Testis (tissue), 3 donors: ENCODE measurements around the gene MAGI2. TPM values are rescaled to one million over a fixed set of nuclear protein-coding genes. Genes with fewer than 3 reads are reported as not detected.

Experiments used
- DNase-seq: peaks from one replicate; pipeline ENCODE4 v3.0.0-alpha.2; 2019
- H3K27ac ChIP-seq, 2 donors: fragments of 200-600 bp; sonication (generic); one replicate each; pipeline ENCODE4 v1.5.1; 2019
- H3K27me3 ChIP-seq: fragments of 200-600 bp; sonication (generic); one replicate; pipeline ENCODE4 v1.5.1; 2019
- H3K36me3 ChIP-seq: fragments of 200-600 bp; sonication (generic); one replicate; pipeline ENCODE4 v1.5.1; 2017; ENCODE audit warnings: low read depth; ENCODE audit errors: missing control alignments
- H3K4me1 ChIP-seq: fragments of 200-600 bp; sonication (generic); one replicate; pipeline ENCODE4 v1.5.1; 2019
- H3K4me3 ChIP-seq, 2 donors: fragments of 200-600 bp; sonication (generic); one replicate each; pipeline ENCODE4 v1.5.1; 2017 to 2019
- H3K9me3 ChIP-seq: fragments of 200-600 bp; sonication (generic); one replicate; pipeline ENCODE4 v1.5.1; 2017
- CTCF ChIP-seq, 3 experiments: fragments of 450-650 bp in 2 of 3; fragments of 200-600 bp in 1 of 3; sonication (generic) in 1 of 3; IDR thresholded peaks; one replicate each; pipeline ENCODE4 v1.5.1; 2016 to 2019; ENCODE audit warnings: antibody characterized with exemption in 3 of 3, mild to moderate bottlenecking in 2 of 3, moderate library complexity in 1 of 3
- POLR2A ChIP-seq: fragments of 450-650 bp; IDR thresholded peaks from one replicate; pipeline ENCODE4 v1.6.1; 2017; ENCODE audit warnings: antibody characterized with exemption, mild to moderate bottlenecking, moderate library complexity
- WGBS, 2 donors: methylation state at CpG; one replicate each; pipeline ENCODE4 v1.1.5; 2018; 5-methylcytosine and 5-hydroxymethylcytosine counted together
- intact Hi-C: fragments of 100-400 bp; cut with DNase I; formaldehyde crosslinking; loops from one replicate; pipeline ENCODE4 v1.15.1; 2023; ENCODE audit warnings: low total_unique reads
- polyA plus RNA-seq: library from polyadenylated mRNA; stranded (reverse); fragments of 350-450 nt; fragmentation: Illumina TruSeq; extraction: RNeasy Lipid Tissue Mini Kit (QIAGEN cat#74804); gene quantifications from one replicate; pipeline ENCODE4 v1.2.3, GENCODE V29; 2014; ENCODE audit warnings: low read depth, low replicate concordance; ENCODE audit not compliant: insufficient read depth
- total RNA-seq, 2 donors: library from RNA; depleted of rRNA; stranded (reverse); fragments of >200 nt; gene quantifications; one replicate each; pipeline ENCODE4 v1.2.3, GENCODE V29; 2016

MAGI2 gene
- total and polyA plus RNA-seq, 3 donors from 2014 or later: 11.2 to 13.1 (median 12.4) TPM

GRCh38 chr7:79421751-79422150 is 31.7 kb downstream of the MAGI2 start:
- TF ChIP-seq CTCF (IDR thresholded peaks at IDR 0.05) (no peak), POLR2A (no peak)
- Histone ChIP-seq H3K4me3 (no peak overlapping the region), H3K9me3 (no peaks in the 10 kb centered on the region), H3K36me3 (no peaks in the 10 kb centered on the region), H3K27ac (no peak overlapping the region), H3K27me3 (no peaks in the 10 kb centered on the region), H3K4me1 (no peaks in the 10 kb centered on the region)
- DNase-seq: no peak
- intact Hi-C loops: no loop called here
- WGBS, 2 donors: 90 to 91% methylated on average over 3 of the region's 3 CpGs

- no peak for TF ChIP-seq CTCF (IDR thresholded peaks at IDR 0.05)
- TF ChIP-seq POLR2A: no peak
- H3K9me3 ChIP-seq: no peaks in the 10 kb centered on the region
- H3K36me3 ChIP-seq: no peaks in the 10 kb centered on the region
- H3K4me3 ChIP-seq: no peak overlapping the region
- 65 to 70% methylated on average over 2 of the region's 2 CpGs for WGBS, 2 donors
- H3K27ac ChIP-seq: no peak overlapping the region
- H3K4me1 ChIP-seq: peaks cover 3% of the 10 kb centered on the region
- no peak for DNase-seq
- intact Hi-C loops: no loop called here
- H3K27me3 ChIP-seq: no peaks in the 10 kb centered on the region
Measured at GRCh38 chr7:79420464-79420863, 33.0 kb downstream of the MAGI2 start.

- no peak overlapping the region for H3K4me3 ChIP-seq
- no peak overlapping the region for H3K27ac ChIP-seq
- DNase-seq: no peak
- intact Hi-C loops: no loop called here
- no peaks in the 10 kb centered on the region for H3K9me3 ChIP-seq
- no peak for TF ChIP-seq CTCF (IDR thresholded peaks at IDR 0.05)
- TF ChIP-seq POLR2A: no peak
- peaks cover 8% of the 10 kb centered on the region for H3K4me1 ChIP-seq
- no peaks in the 10 kb centered on the region for H3K36me3 ChIP-seq
- no peaks in the 10 kb centered on the region for H3K27me3 ChIP-seq
Measured at GRCh38 chr7:79414910-79415309, 38.6 kb downstream of the MAGI2 start.

GRCh38 chr7:79412915-79413314 is 40.6 kb downstream of the MAGI2 start:
- TF ChIP-seq POLR2A: no peak
- TF ChIP-seq CTCF (IDR thresholded peaks at IDR 0.05): no peak
- Histone ChIP-seq H3K9me3 (no peaks in the 10 kb centered on the region), H3K4me1 (peaks cover 8% of the 10 kb centered on the region), H3K36me3 (no peaks in the 10 kb centered on the region), H3K27ac (no peak overlapping the region), H3K4me3 (no peak overlapping the region), H3K27me3 (no peaks in the 10 kb centered on the region)
- intact Hi-C loops: no loop called here
- DNase-seq: no peak
- WGBS, 2 donors: 93 to 96% methylated on average over 2 of the region's 2 CpGs

- Histone ChIP-seq H3K36me3 (no peaks in the 10 kb centered on the region), H3K4me1 (peaks cover 8% of the 10 kb centered on the region), H3K27ac (no peak overlapping the region), H3K9me3 (no peaks in the 10 kb centered on the region), H3K27me3 (no peaks in the 10 kb centered on the region), H3K4me3 (no peak overlapping the region)
- TF ChIP-seq POLR2A: no peak
- no peak for TF ChIP-seq CTCF (IDR thresholded peaks at IDR 0.05)
- DNase-seq: no peak
- WGBS, 2 donors: 89 to 92% methylated on average over 3 of the region's 3 CpGs
- intact Hi-C loops: no loop called here
Measured at GRCh38 chr7:79412438-79412837, 41.0 kb downstream of the MAGI2 start.
